PFSK-1 (cell line): Measurements from ENCODE around the gene TEAD4.

ENCODE experiments used
- FOXP2 ChIP-seq: optimal IDR thresholded peaks from 2 replicates; pipeline ENCODE3; 2011; ENCODE audit warnings: borderline replicate concordance, control low read depth, inconsistent platforms; ENCODE audit not compliant: insufficient read depth; ENCODE audit errors: extremely low read length, extremely low read depth
- POLR2AphosphoS5 ChIP-seq: IDR thresholded peaks from 2 replicates; pipeline ENCODE4 v1.6.1; 2012; ENCODE audit warnings: low read depth, mild to moderate bottlenecking, control low read depth, low read length, moderate library complexity
- REST ChIP-seq, 2 experiments: IDR thresholded peaks; 2 replicates each; pipeline versions ENCODE4 v1.6.1 to v1.8.0; 2011 to 2012; ENCODE audit warnings: low read depth in 2 of 2, low read length in 2 of 2, control low read depth in 1 of 2, inconsistent platforms in 1 of 2, mild to moderate bottlenecking in 1 of 2, moderate library complexity in 1 of 2; ENCODE audit not compliant: insufficient read depth in 1 of 2
- SIN3A ChIP-seq: IDR thresholded peaks from 2 replicates; pipeline ENCODE4 v1.6.1; 2012; ENCODE audit warnings: mild to moderate bottlenecking, low read length, moderate library complexity, borderline replicate concordance; ENCODE audit not compliant: insufficient read depth
- TAF1 ChIP-seq: IDR thresholded peaks from 2 replicates; pipeline ENCODE4 v1.6.1; 2012; ENCODE audit warnings: low read length, control low read depth, borderline replicate concordance; ENCODE audit not compliant: insufficient read depth

GRCh38 chr12:2980630-2981029 lies 21.4 kb downstream of the TEAD4 start:
- TF ChIP-seq TAF1 (no peak), REST (IDR thresholded peaks at IDR 0.05; ENCODE audit: insufficient read depth in 1 of 2, low read depth in 2 of 2, low read length in 2 of 2) (no peak), SIN3A (no peak), POLR2AphosphoS5 (no peak), FOXP2 (no peak)
